Measurements from ENCODE around the gene SMARCD2.

DNA sequence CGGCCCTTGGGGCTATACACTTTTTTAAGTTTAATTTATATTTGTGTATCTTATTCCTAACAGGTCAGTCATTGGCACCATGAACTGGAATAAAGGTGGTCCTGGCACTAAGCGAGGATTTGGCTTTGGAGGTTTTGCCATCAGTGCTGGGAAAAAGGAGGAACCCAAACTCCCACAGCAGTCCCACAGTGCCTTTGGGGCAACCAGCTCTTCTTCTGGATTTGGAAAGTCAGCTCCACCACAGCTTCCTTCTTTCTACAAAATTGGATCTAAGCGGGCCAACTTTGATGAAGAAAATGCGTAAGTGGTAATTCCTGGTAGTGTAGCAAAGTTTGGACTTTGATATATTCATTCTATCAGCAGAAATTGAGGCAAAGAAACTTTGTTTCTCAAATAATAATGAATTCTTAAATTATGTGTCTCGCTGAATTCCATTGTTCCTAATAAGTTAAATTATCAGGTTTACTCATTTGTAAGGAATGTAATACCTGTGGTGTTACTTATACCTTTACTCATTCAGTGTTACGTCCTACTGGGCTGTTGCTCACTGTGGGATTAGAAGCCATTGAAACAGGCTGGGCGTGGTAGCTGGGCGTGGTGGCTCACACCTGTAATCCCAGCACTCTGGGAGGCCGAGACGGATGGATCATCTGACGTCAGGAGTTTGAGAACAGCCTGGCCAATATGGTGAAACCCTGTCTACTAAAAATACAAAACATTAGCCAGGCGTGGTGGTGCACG lies 55.3 kb downstream of the SMARCD2 start:
- no peak for TF ChIP-seq GATA2 (IDR thresholded peaks at IDR 0.05; ENCODE audit: low read depth, low read length)
- no peak for TF ChIP-seq GATA3 (IDR thresholded peaks at IDR 0.05; ENCODE audit: low read depth, low read length)
